H1 (cell line): ENCODE measurements around the gene VASP. TPM values are rescaled to one million over a fixed set of nuclear protein-coding genes. Genes with fewer than 3 reads are reported as not detected.
A peak's percentile ranks its signal among the peaks of the same experiment; 100 is the strongest.

Source experiments
- ATF3 ChIP-seq: IDR thresholded peaks from 2 replicates; pipeline ENCODE4 v1.6.1; 2011; ENCODE audit warnings: low read depth, mild to moderate bottlenecking, low read length; ENCODE audit not compliant: insufficient read depth
- CHD7 ChIP-seq: fragments of 300-600 bp; sonication (generic); IDR thresholded peaks from 2 replicates; pipeline ENCODE4 v1.7.1; 2012; ENCODE audit warnings: low read length, moderate library complexity, mild to moderate bottlenecking, inconsistent platforms; ENCODE audit not compliant: insufficient replicate concordance
- E2F6 ChIP-seq: IDR thresholded peaks from 2 replicates; pipeline ENCODE4 v1.6.1; 2012; ENCODE audit warnings: inconsistent platforms
- POLR2AphosphoS5 ChIP-seq: IDR thresholded peaks from 2 replicates; pipeline ENCODE4 v1.6.1; 2011; ENCODE audit warnings: low read depth, low read length
- RNF2 ChIP-seq: fragments of 200-900, 300-1000 bp; sonication (generic); IDR thresholded peaks from 2 replicates; pipeline ENCODE4 v1.7.1; 2016; ENCODE audit warnings: borderline replicate concordance, low read depth, mild to moderate bottlenecking, antibody characterized with exemption, low read length; ENCODE audit not compliant: poor library complexity, severe bottlenecking; ENCODE audit errors: missing control alignments
- RXRA ChIP-seq: IDR thresholded peaks from 2 replicates; pipeline ENCODE4 v1.6.1; 2011; ENCODE audit warnings: low read depth, mild to moderate bottlenecking, low read length, moderate library complexity; ENCODE audit not compliant: insufficient read depth
- polyA plus RNA-seq, 7 experiments: library from polyadenylated mRNA; depleted of rRNA in 3 of 7; stranded (reverse) in 5 of 7; unstranded in 2 of 7; fragments of >200 nt in 5 of 7; fragments of 200-250 nt in 2 of 7; gene quantifications; 1 replicate in 5 of 7; 2 replicates in 1 of 7; 4 replicates in 1 of 7; pipeline versions ENCODE4 v1.2.1 to v1.2.3, GENCODE V29; 2011 to 2013; ENCODE audit warnings: missing spikeins in 2 of 7, mixed read lengths in 2 of 7
- total RNA-seq: library from RNA; stranded (reverse); fragmentation: NEBNext Ultra II Directional; extraction: Animal tissue kit (Norgen Biotek cat#: 25700); gene quantifications from 2 replicates; pipeline ENCODE4 v1.2.1, GENCODE V29; 2021

VASP gene
- total and polyA plus RNA-seq, 2 of the 8 experiments (the other 6 are each of a cell fraction or from before 2014, with no cell fraction given): 89.7 to 135 TPM

DNA sequence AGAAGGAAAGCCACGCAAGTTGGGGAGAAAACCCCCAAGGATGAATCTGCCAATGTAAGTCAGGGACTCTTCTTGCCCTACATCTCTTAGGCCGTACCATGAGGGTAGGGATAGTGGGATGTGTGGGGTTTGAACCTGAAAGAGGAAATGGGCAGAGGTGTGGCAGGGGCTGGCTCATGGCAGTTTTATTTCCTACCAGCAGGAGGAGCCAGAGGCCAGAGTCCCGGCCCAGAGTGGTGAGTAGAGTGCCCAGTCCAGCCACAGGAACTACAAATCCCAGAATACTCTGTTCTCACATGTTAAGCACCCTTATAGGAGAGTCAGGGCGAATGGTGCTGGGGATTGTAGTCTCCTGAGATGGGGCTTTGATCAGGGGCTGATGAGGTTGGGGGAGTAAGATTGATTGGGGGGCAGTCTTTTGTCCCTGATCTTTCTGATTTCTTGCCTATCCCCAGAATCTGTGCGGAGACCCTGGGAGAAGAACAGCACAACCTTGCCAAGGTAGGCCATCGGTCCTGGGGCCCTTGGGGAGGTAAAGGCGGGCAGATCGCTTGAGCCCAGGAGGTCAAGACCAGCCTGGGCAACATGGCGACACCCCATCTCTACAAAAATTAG lies 16.5 kb downstream of the VASP start (continued):
- TF ChIP-seq CHD7 (no peak), RXRA (no peak), POLR2AphosphoS5 (no peak), RNF2 (no peak), E2F6 (no peak), ATF3 (peak; percentile 61; the same call in 1 of the 2 replicates)
